Activated T-helper 2 cell treated with anti-CD3 and anti-CD28 coated beads, Interferon-gamma antibody, Interleukin-2, Interleukin-4, amounts not matched to agents 10 μg/mL and 5 μg/mL and 100 μg/mL, durations not matched to agents 14 hours and 24 hours and 36 hours (primary cell): Measurements from ENCODE around the gene SEZ6L2. TPM values are rescaled to one million over a fixed set of nuclear protein-coding genes. Genes with fewer than 3 reads are reported as not detected.
A peak's percentile ranks its signal among the peaks of the same experiment; 100 is the strongest.
"Not testable (repeated sequence)": the region's sequence is repeated elsewhere in the genome, so short reads cannot be mapped to it uniquely, and the experiment has no call there.

Experiments
- DNase-seq: peaks from one replicate; pipeline ENCODE4 v3.0.0; 2021; ENCODE audit warnings: low spot score
- H3K27ac Mint-ChIP-seq: one replicate; pipeline ENCODE4 v1.8.0; 2021; ENCODE audit warnings: mixed read lengths
- H3K27me3 Mint-ChIP-seq: one replicate; pipeline ENCODE4 v1.8.0; 2021; ENCODE audit warnings: low read depth, mixed read lengths
- H3K36me3 Mint-ChIP-seq: one replicate; pipeline ENCODE4 v1.8.0; 2021; ENCODE audit warnings: low read depth, mixed read lengths
- H3K4me1 Mint-ChIP-seq: one replicate; pipeline ENCODE4 v1.8.0; 2021; ENCODE audit warnings: low read depth, mixed read lengths
- H3K4me3 Mint-ChIP-seq: one replicate; pipeline ENCODE4 v1.8.0; 2021; ENCODE audit warnings: low read depth, mild to moderate bottlenecking, moderate library complexity, mixed read lengths
- H3K9me3 Mint-ChIP-seq: one replicate; pipeline ENCODE4 v1.8.0; 2021; ENCODE audit warnings: mixed read lengths
- intact Hi-C: fragments of 100-400 bp; cut with micrococcal nuclease; formaldehyde crosslinking; loops from one replicate; pipeline ENCODE4 v1.15.1; 2023
- total RNA-seq: library from RNA; stranded (reverse); gene quantifications from 2 replicates; pipeline ENCODE4 v1.2.3, GENCODE V29; 2022

The SEZ6L2 gene
- total RNA-seq, 1 donor from 2014 or later: 0.11 TPM

GRCh38 chr16:29921034-29921385 lies 21.7 kb upstream of the SEZ6L2 start:
- H3K4me3 Mint-ChIP-seq: no peak overlapping the region
- DNase-seq: no peak

GRCh38 chr16:29920288-29921033 lies 21.1 kb upstream of the SEZ6L2 start:
- Mint-ChIP-seq H3K4me1 (peaks cover 20% of the 10 kb centered on the region), H3K4me3 (no peak overlapping the region), H3K27me3 (no peaks in the 10 kb centered on the region), H3K9me3 (no peaks in the 10 kb centered on the region), H3K36me3 (peaks cover 45% of the 10 kb centered on the region), H3K27ac (no peak overlapping the region)
- no peak for DNase-seq
- intact Hi-C loops: no loop called here

More at GRCh38 chr16:29921034-29921385, 21.7 kb upstream of the SEZ6L2 start:
- no peaks in the 10 kb centered on the region for H3K27me3 Mint-ChIP-seq
- H3K36me3 Mint-ChIP-seq: peaks cover 46% of the 10 kb centered on the region
- H3K9me3 Mint-ChIP-seq: no peaks in the 10 kb centered on the region
- H3K27ac Mint-ChIP-seq: no peak overlapping the region
- intact Hi-C loops: no loop called here
- peaks cover 17% of the 10 kb centered on the region for H3K4me1 Mint-ChIP-seq

GRCh38 chr16:29916979-29917378 lies 17.6 kb upstream of the SEZ6L2 start:
- H3K27me3 Mint-ChIP-seq: no peaks in the 10 kb centered on the region
- peaks cover 39% of the 10 kb centered on the region for H3K36me3 Mint-ChIP-seq

DNA sequence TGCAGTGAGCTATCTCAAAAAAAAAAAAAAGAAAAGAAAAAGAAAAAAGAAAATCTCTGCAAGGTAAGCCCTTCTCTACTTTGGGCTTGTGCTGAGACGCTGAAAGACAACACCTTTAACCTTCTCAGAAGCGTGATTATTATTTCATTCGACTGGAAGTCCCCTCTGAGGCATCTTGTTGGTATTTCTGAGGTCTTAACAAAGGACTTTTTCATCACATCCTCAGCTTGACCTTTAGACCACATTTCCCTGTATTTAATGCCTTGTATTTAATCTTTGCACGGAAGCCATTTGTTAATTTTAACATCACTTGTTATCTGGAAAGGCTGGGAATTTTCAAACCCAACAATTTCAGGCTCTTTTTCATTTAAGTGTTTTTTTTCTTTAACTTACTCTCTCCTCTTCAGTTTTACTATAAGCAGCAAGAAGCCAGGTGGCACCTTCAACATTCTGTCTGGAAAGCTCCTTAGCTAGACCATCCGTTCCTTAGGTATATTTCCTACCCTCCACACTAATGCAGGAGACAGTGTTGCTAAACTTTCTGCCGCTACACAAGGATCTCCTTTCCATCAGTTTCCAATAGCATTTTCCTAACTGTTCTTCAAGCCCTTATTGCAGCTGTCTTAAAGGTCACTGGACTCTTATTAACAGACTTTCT lies 16.4 kb upstream of the SEZ6L2 start:
- Mint-ChIP-seq H3K27me3 (no peaks in the 10 kb centered on the region), H3K27ac (peak overlapping the region; percentile 1), H3K36me3 (peaks cover 35% of the 10 kb centered on the region), H3K9me3 (no peaks in the 10 kb centered on the region), H3K4me3 (no peak overlapping the region), H3K4me1 (peaks cover 4% of the 10 kb centered on the region)
- no peak for DNase-seq
- intact Hi-C loops: no loop called here

More at GRCh38 chr16:29916979-29917378, 17.6 kb upstream of the SEZ6L2 start:
- intact Hi-C loops: no loop called here
- Mint-ChIP-seq H3K9me3 (no peaks in the 10 kb centered on the region), H3K27ac (no peak overlapping the region), H3K4me1 (peaks cover 5% of the 10 kb centered on the region), H3K4me3 (no peak overlapping the region)
- no peak for DNase-seq

- no peaks in the 10 kb centered on the region for H3K27me3 Mint-ChIP-seq
- H3K27ac Mint-ChIP-seq: no peak overlapping the region
- intact Hi-C loops: no loop called here
- no peak overlapping the region for H3K4me3 Mint-ChIP-seq
- DNase-seq: no peak
- H3K36me3 Mint-ChIP-seq: peaks cover 24% of the 10 kb centered on the region
- H3K9me3 Mint-ChIP-seq: no peaks in the 10 kb centered on the region
- H3K4me1 Mint-ChIP-seq: peaks cover 6% of the 10 kb centered on the region
Observed at GRCh38 chr16:29913514-29913913, 14.2 kb upstream of the SEZ6L2 start.

DNA sequence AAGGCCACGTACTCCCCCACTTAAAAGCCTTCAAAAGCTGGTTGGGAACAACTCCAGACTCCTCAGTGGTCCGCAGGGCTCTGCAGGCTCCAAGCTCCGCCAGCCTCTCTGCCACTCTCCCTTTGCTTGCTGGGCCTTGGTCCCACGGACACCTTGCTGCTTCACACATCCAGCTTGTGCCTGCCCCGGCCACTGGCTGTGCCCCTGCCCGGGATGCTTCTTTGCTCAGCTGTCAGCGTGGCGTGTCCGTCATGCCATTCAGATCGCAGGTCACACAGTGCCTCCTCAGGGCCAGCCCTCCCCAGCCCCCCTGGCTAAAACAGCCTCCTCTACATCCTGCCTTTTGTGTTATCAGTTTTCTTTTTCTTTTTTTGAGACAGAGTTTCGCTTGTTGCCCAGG lies 12.7 kb upstream of the SEZ6L2 start:
- Mint-ChIP-seq H3K27ac (no peak overlapping the region), H3K4me1 (peaks cover 6% of the 10 kb centered on the region), H3K4me3 (no peak overlapping the region), H3K36me3 (peaks cover 25% of the 10 kb centered on the region), H3K27me3 (no peaks in the 10 kb centered on the region), H3K9me3 (no peaks in the 10 kb centered on the region)
- intact Hi-C loops: no loop called here
- no peak for DNase-seq

GRCh38 chr16:29911676-29912010 lies 12.3 kb upstream of the SEZ6L2 start:
- Mint-ChIP-seq H3K27me3 (no peaks in the 10 kb centered on the region), H3K36me3 (peaks cover 21% of the 10 kb centered on the region), H3K4me1 (peaks cover 6% of the 10 kb centered on the region), H3K9me3 (no peaks in the 10 kb centered on the region), H3K4me3 (no peak overlapping the region), H3K27ac (no peak overlapping the region)
- DNase-seq: no peak
- intact Hi-C loops: no loop called here

- Mint-ChIP-seq H3K27ac (no peak overlapping the region), H3K4me1 (peaks cover 6% of the 10 kb centered on the region), H3K9me3 (no peaks in the 10 kb centered on the region), H3K36me3 (peaks cover 24% of the 10 kb centered on the region), H3K27me3 (no peaks in the 10 kb centered on the region), H3K4me3 (no peak overlapping the region)
- DNase-seq: no peak
- intact Hi-C loops: no loop called here
Observed at GRCh38 chr16:29910819-29911675, 11.7 kb upstream of the SEZ6L2 start.

GRCh38 chr16:29909851-29910250 lies 10.5 kb upstream of the SEZ6L2 start:
- DNase-seq, H3K27me3 Mint-ChIP-seq, H3K4me1 Mint-ChIP-seq, H3K9me3 Mint-ChIP-seq, intact Hi-C loops, H3K27ac Mint-ChIP-seq, H3K4me3 Mint-ChIP-seq: not testable (repeated sequence)
- H3K36me3 Mint-ChIP-seq: peaks cover 20% of the 10 kb centered on the region

DNA sequence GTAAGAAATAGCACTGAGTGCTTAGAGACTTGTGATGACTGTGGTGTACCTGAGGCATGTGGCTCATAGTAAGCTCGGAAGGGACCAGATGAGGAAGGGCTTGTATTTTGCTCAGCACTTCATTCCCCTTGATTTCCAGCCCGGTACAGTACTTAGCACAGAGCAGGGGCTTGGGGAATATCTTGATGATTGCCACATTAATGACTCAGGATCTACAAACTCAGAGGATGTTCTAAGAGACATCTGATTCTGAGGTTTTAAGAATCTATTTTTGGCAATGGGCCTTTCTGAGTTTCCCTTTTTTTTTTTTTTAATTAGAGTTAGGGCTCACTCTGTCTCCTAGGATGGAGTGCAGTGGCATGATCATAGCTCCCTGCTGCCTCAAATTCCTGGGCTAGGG lies 10.0 kb upstream of the SEZ6L2 start:
- DNase-seq: no peak
- peaks cover 2% of the 10 kb centered on the region for H3K4me1 Mint-ChIP-seq
- intact Hi-C loops: no loop called here
- H3K4me3 Mint-ChIP-seq: no peak overlapping the region
- H3K9me3 Mint-ChIP-seq: no peaks in the 10 kb centered on the region
- H3K36me3 Mint-ChIP-seq: peaks cover 20% of the 10 kb centered on the region
- no peak overlapping the region for H3K27ac Mint-ChIP-seq
- no peaks in the 10 kb centered on the region for H3K27me3 Mint-ChIP-seq

DNA sequence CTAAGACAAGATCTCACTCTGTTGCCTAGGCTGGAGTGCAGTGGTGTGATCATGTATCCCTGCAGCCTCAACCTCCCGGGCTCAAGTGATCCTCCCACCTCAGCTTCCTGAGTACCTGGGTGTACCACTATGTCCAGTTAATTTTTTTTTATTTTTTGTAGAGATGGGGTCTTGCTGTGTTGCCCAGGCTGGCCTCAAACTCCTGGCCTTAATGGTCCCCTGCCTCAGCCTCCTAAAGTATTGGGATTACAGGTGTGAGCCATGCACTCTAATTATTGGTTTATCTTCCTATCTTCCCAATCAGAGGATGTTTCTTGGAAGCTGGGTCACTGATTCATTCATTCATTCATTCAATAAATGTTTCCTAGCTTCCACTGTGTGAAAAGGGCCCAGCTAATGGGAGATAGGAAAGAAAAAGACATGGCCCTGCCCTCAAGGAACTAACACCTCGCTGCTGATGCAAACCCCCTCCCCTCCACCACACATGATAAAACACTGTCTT lies 9.4 kb upstream of the SEZ6L2 start:
- H3K27ac Mint-ChIP-seq: no peak overlapping the region
- no peaks in the 10 kb centered on the region for H3K9me3 Mint-ChIP-seq

GRCh38 chr16:29907973-29908372 lies 8.6 kb upstream of the SEZ6L2 start:
- DNase-seq: no peak
- H3K4me3 Mint-ChIP-seq: no peak overlapping the region
- no peaks in the 10 kb centered on the region for H3K9me3 Mint-ChIP-seq
- peaks cover 13% of the 10 kb centered on the region for H3K36me3 Mint-ChIP-seq
- H3K27me3 Mint-ChIP-seq: no peaks in the 10 kb centered on the region
- no peak overlapping the region for H3K27ac Mint-ChIP-seq
- intact Hi-C loops: no loop called here
- H3K4me1 Mint-ChIP-seq: peaks cover 6% of the 10 kb centered on the region

More for the DNA sequence above, 9.4 kb upstream of the SEZ6L2 start:
- Mint-ChIP-seq H3K36me3 (peaks cover 16% of the 10 kb centered on the region), H3K27me3 (no peaks in the 10 kb centered on the region), H3K4me3 (no peak overlapping the region), H3K4me1 (peaks cover 2% of the 10 kb centered on the region)
- no peak for DNase-seq
- intact Hi-C loops: no loop called here
